Erythroblast (primary cell): ENCODE measurements around the gene ZNF474.
A peak's percentile ranks its signal among the peaks of the same experiment; 100 is the strongest.
"Not testable (repeated sequence)": the region's sequence is repeated elsewhere in the genome, so short reads cannot be mapped to it uniquely, and the experiment has no call there.

Source experiments
- DNase-seq, 2 experiments: peaks; one replicate each; lab custom pipeline; 2025; lab: John Stamatoyannopoulos, UW
- GATA1 ChIP-seq: IDR thresholded peaks from 2 replicates; pipeline ENCODE4 v1.6.1; 2011; ENCODE audit warnings: low read depth, mild to moderate bottlenecking, control low read depth, low read length, moderate library complexity
- POLR2A ChIP-seq: IDR thresholded peaks from 2 replicates; pipeline ENCODE4 v1.6.1; 2011; ENCODE audit warnings: mild to moderate bottlenecking, low read length

Gene ZNF474

GRCh38 chr5:122129306-122129705 is at the start of gene ZNF474:
TSS of gene ZNF474 (plus strand) at chr5:122129546. CDS start at chr5:122151991, 22,445 bp downstream.
- TF ChIP-seq POLR2A (no peak), GATA1 (no peak)
- peak; percentile 8 to 34 for DNase-seq

DNA sequence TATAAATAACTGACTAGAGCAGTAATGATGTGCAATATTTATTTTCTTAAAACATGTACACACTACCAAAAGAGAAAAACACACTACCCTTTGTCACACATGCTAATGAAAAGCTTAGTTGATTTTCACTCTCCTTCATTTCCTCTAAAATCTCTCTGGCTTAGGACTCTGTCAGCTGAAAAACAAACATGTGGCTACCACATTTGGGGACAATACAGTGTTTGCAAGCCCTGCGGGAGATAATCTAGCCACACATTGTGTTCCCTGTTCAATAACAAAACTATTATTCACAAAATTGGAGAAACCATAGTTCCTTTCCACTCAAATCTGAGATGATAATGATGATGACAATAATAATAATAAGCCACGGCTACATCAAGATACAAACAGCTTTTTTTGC is 47.8 kb upstream of the ZNF474 start:
- DNase-seq = no peak
- no peak for TF ChIP-seq GATA1

- TF ChIP-seq POLR2A = no peak
- no peak for TF ChIP-seq GATA1
- DNase-seq = no peak
Measured at GRCh38 chr5:122083535-122083934, 45.8 kb upstream of the ZNF474 start.

- no peak for DNase-seq
- TF ChIP-seq GATA1 (no peak), POLR2A (no peak)
Measured at GRCh38 chr5:122085041-122085440, 44.3 kb upstream of the ZNF474 start.

DNA sequence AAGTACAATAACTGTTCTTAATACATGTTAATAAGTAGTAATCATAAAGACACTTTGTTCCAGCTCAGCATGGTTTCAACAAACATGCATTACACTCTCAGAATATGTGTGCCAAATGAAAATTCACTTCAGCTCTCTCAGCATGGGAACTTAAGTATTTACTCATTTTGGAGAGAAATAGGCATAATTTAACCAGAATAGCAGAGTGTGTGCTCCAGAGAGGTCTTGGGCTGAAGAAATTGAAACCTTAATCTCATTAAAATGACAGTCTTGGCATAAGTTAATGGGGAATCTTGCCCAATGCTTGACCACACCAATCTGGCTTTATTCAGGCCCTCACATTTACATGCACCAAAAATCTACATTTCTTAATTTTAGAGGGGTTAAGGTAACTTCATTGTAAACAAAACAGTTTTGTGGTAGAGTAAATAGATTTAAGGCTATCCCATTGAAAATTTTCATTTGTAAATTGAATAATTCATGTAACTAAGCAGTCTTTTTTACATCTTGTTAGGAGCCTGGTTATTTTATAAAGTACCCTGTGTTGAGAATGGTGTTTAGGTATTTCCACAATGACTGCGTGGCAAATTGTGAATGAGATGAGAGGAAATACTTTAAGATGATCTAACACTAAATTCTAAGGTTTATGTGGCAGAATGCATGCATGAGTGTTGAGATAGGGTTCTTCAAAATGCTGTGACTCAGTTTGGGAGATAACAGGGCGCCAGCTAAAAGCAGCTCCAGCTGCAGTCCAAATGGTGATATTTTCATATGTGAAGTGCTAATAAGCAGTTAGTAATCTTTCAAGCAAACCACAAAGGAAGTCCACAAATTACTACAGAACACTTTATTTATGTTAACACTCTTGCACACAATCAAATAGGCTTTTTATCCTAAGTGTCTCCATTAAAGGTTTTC is 40.0 kb upstream of the ZNF474 start:
- peak; percentile 62 to 81 for DNase-seq
- TF ChIP-seq POLR2A (no peak), GATA1 (no peak)

DNA sequence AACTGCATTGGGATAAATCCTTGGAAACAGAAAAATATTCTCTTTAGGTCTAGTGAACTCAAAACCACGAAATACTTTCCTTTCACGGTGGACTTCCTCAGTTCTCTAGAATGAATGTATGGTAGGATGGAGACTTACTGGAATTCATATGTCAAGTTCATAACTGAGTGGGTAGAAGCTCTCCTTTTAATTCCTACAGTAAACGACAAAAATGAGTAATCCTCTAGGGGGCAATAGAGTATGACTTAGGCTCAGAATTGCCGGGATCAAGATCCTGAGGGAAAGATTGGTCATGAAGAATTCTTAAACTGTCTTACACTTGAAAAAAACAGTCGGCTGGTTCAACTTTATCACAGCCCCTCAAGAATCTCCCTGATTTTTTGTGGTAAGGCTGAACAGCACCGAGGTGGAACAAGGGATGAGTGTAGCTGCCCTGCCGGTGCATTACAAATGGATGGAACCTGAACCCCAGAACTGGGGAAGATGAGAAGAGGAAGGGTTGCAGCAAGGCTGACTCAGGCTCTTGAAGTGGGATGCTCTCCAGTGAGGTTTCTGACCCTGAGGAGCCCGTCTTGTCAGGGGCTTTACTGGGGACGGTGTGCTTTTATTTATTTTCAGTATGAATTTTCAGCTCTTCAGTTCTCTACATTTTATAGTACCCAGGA is 37.3 kb upstream of the ZNF474 start:
- peak; percentile 5 to 31 for DNase-seq
- TF ChIP-seq POLR2A = no peak

DNA sequence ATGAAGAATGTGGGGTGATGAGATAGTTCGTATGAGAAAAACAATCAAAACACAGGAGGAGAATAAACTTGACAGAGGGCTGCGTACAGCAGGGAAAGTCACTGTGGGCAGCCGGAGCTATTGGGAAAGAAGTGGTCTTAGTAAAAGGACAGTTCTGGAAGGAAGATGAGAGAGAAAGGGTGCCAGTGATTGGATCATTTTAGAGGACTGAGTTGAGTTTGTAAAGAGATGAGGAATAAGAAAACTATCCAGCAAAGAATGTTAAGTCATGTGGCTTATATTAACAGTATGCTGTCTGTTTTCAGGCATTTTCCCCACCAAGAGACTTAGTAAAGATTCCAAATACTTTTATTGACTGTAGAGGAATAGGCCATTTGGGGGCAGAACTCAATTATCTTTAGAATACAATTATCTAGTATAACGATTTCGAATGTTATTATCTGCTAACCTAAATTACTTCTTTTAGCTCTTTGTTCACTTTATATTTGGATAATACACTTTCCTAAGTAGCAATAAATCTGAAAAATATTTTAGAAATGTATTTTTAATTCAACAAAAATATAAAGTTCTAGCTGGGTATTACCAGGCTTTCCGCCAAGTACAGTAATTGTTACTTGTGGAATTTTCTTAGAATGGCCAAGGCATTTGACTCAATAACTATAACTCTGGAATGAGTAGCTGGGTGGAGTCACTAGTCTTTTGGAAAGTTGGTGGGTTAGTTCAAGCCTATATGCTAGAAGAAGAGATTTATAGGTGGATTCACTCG is 35.7 kb upstream of the ZNF474 start:
- TF ChIP-seq GATA1 = no peak
- TF ChIP-seq POLR2A = no peak
- DNase-seq = no peak

GRCh38 chr5:122094251-122094650 is 35.1 kb upstream of the ZNF474 start:
- not testable (repeated sequence) for DNase-seq

DNA sequence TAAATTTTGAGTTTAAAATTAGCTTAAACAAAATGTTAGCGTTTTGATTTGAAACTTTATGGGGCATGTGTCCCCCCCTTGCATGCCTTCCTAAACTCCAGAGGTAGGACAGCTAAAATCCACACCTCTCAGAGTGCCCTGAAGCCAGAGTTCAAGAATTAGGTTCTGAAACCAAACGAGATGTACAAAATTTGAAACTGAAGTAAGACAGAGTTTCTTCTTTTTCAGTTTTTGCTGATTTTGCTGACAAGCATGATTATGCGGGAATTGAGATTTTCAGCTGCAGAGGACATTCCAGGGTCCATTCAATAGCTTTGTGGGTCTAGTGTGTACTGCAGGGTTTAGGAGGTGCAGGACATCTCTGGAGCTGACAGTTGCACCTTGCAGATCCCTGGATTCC is 34.2 kb upstream of the ZNF474 start:
- no peak for TF ChIP-seq GATA1
- no peak for TF ChIP-seq POLR2A

GRCh38 chr5:122097391-122097790 is 32.0 kb upstream of the ZNF474 start:
- TF ChIP-seq POLR2A (no peak), GATA1 (no peak)
- DNase-seq = no peak

More for the DNA sequence above, 34.2 kb upstream of the ZNF474 start:
- DNase-seq = no peak

DNA sequence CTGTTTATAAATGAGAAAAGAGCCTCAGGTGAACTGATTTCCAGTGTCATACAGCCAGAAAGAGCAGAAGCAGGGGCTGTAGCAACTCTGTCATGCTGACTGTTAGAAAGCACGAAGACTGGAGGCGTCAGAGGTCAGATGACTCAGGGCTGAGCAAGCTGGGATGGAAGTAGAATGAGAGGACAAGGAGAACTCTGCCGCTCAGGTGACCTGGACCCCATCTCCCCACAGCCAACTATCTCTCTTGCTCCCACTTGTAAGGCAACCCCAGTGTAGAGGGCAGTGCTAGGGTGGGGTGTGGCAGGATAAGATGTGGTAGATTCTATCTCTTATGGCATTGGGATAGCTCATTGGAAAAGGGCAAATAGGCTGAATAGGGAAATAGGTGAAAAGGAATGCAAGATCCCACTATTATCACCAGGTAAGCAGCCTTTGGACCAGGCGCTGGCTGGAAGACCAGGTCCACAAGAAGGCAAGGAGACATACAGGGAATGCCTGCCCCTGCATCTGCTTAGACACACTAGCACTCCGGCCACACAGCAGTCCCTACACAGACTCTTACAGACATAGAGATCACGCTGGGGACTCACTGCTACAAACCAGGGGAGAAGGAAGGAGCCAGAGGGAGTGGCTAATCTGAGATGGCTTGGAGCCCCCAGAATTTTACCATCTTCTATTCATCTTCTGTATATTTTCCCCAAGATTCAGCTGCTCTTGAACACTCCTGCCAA is 30.1 kb upstream of the ZNF474 start:
- peak; percentile 8 to 48 for DNase-seq
- no peak for TF ChIP-seq POLR2A
- no peak for TF ChIP-seq GATA1

DNA sequence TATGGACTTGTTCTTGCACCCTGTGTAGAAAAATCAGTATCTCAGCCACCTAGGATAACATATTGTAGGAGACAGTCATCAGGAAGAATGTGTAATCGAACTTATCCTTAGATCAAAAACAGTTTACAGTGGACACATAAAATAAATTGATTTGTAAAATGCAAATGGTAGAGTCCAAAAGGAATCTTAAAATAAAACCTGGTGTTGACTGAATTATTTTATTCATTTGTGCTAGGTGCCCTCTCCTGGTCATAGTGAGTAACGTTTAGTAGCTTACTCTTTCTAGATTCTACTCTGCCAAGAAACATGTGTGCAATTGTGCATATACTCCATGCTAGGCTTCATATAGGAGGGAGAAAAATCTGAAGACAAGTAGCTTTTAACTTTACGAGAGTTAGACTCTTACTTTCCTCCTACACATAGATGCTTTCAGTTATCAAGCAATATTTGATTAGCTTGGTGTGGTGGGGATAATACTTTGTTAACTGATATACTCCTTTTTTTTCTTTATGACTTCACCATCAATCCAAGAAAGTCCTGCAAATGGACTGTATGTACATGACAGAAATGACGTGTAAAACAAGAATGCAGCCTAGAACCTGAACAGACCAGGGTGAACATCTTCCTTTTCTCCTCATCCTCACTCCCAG is 27.6 kb upstream of the ZNF474 start:
- DNase-seq = peak; percentile 45 to 62

GRCh38 chr5:122102825-122103224 is 26.5 kb upstream of the ZNF474 start:
- DNase-seq = peak in 1 of 2 experiments; percentile 26
- no peak for TF ChIP-seq POLR2A
- TF ChIP-seq GATA1 = no peak

More for the DNA sequence above, 27.6 kb upstream of the ZNF474 start:
- no peak for TF ChIP-seq GATA1
- no peak for TF ChIP-seq POLR2A
